Medulla oblongata (tissue), 1 donor: ENCODE data around the gene ARHGAP15.

Experiments
- DNase-seq: peaks from one replicate; pipeline ENCODE4 v3.0.0-alpha.2; 2015; ENCODE audit errors: extremely low spot score

ARHGAP15 gene

GRCh38 chr2:143623231-143623908 is 494.2 kb downstream of the ARHGAP15 start:
- DNase-seq, result no peak

DNA sequence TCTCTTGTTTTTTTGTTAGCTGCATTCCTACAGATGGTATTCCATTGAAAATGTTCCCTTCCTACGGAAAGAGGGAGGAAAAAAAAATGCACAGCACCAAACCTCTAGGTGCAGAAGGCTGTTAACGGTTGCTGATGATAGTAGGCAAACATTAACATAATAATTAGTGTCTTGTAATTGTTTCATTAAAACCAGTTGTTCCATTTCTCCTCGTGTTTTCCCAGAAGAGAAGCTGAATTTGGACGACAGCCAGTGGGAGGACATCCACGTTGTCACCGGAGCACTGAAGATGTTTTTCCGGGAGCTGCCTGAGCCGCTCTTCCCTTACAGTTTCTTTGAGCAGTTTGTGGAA is 494.7 kb downstream of the ARHGAP15 start:
- DNase-seq, result no peak

DNA sequence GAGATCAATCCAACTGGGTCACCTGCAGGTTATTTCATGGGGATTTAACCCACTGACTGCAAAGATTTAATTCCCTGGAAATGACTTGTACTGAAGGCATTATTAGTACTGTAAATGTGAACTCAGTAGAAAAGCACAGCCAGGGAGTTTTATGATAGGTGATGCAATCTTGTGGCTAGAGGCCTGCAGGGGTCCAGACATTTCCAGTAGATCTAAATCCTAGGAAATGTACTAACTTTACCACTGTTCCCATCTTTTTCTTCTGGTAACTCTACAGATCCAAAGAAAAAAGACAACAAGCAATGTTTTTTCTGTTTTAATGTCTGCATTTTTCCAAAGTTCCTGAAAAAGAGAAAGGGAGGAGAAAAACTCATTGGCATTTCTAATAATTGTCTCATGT is 500.1 kb downstream of the ARHGAP15 start:
- DNase-seq, result no peak

DNA sequence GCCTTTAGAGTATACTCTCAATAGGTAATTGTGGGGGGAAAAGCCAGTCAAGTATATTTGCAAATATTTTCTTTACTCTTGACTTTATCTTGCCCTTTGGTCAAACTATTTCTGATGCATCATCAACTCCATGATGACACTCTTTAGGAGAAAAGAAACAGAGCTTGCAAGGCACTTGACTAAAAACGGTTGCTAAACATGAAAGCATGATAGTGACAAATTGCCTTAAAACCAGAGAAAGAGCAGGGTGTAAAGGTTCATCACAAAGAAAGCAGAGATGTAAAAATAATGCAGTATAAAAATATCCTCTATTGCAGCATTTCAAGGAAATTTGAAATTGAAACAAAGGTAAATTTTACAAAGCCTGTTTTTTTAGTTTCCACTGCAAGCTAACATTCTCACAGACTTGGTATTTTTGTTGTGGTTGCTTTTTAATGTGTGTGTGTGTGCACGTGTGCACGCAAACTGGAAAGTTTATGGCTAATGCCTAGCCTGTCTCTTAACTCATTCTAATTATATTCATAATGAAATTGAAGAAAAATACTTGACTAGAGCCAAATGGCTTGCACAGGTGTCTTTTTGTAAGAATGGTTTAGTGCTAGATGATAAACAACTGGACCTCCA is 503.6 kb downstream of the ARHGAP15 start:
- DNase-seq, result no peak

- no peak for DNase-seq
These were observed 504.2 kb downstream of the ARHGAP15 start for GRCh38 chr2:143633419-143633818.

DNA sequence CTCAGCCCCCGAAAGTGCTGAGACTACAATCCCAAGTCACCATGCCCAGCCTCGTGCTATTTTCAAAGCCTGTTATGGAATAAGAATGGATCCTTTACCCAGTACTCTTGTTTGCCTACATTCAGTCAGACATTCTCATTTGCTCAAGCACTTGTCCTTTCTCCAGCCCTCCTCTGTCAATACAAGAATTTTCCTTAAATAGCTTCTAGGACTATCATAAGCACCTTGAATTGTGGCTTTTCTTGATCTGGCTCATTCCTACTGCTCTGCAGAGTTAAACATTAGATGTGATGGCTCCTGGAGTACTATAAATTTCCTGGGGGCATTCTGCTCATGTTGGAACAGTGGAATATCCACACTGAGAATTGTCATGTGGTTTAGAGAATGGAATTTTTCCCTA is 506.1 kb downstream of the ARHGAP15 start:
- no peak for DNase-seq

DNA sequence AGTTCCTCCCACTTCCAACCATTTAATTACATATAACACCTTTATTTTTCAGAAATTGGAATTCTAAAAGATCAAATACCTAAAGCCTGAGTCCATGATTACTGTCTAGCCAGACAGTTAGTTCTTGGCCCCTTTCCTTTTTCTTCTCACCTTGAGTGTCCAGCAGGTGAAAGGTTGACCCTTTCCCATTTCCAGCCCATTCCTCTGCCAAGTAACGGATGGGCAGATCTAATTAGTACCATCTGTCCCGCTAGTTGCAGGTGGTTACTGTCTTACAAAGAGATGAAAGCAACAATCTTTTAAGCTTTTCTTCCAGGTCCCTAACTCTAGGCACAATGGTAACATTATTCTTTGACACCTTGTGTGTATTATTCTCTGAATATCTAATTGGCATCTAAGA is 506.7 kb downstream of the ARHGAP15 start:
- DNase-seq, result no peak

DNA sequence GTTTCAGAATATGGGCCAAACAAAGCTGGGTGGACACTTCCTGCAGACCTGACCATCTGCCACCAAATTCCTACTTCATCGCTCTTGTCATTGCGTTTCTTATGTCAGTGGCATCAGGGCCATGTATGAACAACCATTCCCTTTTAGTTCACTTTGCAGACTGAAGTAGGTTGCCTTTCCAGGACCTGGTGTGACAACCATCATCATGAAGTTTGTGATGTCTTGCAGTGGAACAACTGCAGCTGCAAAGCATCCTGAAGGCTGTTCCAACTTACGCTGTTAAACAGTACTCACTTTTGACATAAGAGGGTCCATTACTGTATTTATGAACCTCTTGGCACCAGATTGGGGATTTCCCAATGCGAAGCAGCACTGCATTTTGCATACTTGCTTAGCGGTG is 511.6 kb downstream of the ARHGAP15 start:
- no peak for DNase-seq

DNA sequence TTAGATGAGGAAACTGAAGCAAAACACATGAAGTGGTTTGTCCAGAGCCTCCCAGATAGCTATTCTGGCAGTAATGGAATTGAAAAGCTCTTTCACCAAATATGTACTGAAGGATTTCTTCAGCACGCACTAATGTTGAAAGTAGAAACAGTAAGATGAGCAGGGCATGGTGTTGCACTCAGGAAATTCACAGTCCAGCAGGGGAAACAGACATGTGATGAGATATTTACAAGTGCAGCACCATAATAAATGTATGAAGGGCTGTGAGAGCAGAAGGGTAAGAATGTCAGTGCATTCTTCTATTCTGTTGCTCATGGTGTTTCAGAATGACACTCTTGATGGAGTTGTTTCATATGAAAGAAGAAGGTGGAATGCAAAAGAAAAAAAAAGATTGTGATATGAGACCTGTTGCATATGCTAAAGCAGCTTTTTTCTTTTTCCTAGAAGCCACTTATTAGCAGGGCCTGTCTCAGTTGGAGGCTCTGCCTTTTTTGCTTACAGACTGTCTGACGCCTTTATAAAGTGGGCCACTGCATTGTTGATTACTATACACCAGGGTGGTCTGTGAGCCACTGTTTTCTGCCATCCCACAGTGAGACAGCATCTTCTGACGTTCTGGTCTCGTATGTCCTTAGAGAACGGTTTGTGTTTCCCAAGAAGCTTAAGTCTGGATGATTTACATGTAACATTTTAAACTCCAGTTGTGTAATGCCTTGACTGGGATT is 516.9 kb downstream of the ARHGAP15 start:
- no peak for DNase-seq

GRCh38 chr2:143649226-143649740 is 520.1 kb downstream of the ARHGAP15 start:
- DNase-seq, result no peak

DNA sequence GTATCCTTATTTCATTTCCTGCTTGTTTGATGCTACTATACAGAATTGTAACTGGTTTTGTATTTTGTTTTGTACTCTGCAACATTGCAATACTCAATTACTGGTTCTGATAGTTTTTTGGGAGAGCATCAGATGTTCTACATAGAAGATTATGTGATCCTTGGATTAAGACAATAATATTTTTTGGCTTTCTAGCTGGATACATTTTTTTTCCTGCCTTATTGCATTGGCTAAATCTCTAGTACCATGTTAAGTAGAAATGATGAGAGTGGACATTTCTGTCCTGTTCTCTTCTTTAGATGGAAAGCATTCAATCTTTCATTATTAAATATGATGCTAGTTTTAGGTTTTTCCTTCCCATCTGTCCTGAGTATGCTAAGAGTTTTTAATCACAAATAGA is 523.5 kb downstream of the ARHGAP15 start:
- no peak for DNase-seq

- DNase-seq, result peak; percentile 41
These were observed 539.0 kb downstream of the ARHGAP15 start for GRCh38 chr2:143668234-143668633.

DNA sequence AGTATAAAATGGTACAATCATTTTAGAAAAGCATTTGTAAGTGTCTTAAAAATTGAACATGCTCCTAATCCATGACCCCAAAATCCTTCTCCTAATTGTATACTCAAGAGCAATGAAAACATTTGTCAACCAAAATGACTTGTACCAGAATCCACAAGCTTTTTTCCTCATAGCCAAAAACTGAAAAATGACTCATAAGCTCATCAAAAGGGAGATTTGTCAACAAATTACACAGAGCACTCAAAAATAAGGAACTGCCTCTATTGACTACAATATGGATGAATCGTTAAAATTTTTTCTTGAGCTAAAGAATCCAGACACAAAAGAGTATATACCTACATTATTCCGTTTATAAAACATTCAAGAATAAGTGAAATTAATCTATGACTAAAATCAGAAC is 544.8 kb downstream of the ARHGAP15 start:
- DNase-seq, result no peak

- no peak for DNase-seq
These were observed 545.8 kb downstream of the ARHGAP15 start for GRCh38 chr2:143675021-143675420.

GRCh38 chr2:143679617-143680016 is 550.4 kb downstream of the ARHGAP15 start:
- no peak for DNase-seq

- DNase-seq, result no peak
These were observed 551.7 kb downstream of the ARHGAP15 start for GRCh38 chr2:143680885-143681405.

DNA sequence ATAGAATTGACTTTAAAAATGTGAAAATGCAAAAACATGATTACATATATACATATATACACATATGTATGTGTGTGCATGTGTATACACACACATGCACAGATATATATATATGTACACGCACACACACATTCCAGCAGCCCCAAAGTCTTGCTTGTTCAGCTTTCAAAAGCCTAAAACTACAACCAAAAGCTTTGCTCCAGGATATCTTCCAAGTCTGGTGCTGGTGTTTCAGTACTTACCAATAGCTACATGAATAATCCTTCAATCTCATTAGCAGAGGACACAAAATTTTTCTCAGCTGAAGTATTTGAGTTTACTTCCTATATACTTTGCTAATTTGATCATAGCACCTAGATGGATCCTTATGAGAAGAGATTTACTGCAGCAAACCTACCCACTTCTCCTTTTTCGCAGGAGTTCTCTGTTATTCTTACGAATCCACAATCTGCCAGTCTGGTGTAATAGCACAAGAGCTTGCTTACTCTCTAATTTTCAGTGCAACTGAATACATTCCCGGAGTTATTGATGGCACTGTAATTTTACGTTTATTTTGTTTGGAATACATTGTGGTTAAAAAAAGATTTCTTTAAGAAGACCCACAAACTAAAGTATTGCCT is 553.3 kb downstream of the ARHGAP15 start:
- DNase-seq, result no peak

DNA sequence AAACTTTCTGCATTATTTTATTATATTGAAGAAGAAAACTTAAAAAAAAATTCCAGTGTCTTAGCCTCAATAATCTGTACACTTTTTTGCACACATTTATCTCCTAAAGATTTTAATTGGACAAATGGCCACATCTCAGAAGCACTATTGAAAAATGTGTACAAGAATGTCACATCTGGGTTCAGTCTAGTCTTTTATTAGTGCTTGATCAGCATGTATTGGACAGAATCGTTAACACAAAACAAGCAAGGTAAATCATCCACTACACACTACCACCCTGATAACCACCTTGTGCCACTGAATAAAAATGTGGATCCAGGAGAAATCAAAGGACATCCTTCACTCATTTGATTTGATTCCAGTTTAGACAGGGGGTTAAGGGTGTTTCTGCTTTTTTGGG is 554.8 kb downstream of the ARHGAP15 start:
- DNase-seq, result no peak

DNA sequence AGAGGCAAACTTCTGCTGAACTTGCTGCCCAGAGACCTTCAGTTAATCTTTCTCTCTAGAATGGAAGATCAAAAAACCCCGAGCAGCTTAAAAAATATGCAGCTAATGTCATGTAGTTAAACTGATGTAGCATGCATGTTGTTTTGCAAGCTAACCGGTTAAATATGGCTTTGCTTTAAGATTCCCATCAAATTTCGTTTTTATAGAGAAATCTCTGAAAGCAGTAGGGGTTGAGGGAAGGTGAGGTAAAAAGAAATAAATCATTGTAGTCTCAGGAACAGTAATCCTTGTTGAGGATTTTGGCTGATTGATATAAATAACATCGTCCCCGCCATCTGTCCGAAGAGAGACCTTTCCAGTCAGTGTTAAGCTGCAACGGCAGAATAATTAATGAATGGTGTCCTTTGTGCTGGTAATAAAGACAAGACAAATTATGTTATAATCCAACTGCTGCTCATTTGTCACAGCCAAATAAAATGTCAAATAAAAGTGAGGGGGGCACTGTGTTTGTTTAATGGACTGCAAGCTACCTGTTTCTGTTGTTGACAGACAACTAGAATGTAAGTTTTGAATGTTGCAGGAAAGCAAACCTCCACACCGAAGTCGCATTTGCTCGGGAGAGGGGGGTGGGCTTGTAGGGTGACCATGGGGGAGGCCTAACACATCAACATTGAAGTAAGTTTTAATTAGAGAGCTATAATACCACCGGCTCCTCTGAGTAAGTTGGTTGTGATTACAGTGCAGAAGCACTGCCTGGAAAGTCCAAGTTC is 555.5 kb downstream of the ARHGAP15 start:
- peak; percentile 35 for DNase-seq

DNA sequence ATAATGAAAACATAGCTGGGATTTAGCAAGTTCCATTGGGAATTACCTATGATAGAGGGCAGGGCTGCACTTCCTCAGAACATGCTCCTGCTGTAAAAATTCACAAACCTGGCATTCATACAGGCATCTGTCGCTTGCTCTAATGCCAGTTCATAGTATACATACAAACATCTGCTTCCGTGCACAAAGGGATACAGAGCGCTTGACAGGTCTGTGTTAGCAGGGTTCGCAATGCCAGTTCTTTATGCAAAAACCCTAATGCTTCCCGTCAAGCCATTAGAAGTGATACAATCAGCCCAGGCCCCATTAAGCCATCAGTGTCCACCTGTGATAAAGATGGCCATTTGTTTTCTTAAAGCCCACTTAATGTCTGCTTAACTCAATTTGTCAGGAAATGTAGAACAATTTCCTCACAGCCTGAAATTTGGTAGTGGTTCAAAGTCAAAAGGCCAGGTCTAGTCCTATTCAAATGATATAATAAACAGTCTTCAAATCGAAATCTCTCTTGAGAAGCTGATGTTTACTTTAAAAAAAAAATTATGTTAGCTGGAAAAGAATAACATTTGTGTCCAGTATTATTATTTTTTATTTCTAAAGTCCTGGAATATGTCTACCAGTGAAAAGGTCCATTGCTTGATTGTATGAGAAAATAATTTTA is 556.3 kb downstream of the ARHGAP15 start:
- DNase-seq, result no peak

DNA sequence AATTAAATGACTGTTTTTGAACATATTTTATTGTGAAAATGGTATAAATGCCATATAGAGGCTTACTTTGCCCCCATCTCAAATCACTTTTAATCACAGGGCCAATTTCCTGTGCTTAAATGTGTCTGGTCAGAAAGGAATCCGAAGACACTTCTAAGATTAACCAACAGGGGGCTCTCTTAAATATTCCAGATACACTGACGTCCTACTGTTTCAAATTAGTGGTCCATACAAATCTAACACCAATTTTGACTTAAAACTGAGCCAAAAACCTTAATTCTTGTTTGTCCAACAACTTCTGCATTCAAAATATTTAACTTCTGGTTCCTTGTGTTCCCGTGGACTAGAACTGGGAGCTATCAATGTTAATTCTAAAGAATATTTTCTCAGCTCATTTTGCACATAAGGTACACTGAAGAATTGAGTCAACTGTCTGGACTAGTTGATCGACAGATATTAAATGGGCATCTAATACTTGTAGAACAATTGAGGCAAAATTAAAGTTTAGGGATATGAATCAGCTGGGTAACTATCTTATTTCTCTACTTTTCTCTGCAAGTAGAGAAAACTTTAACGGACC is 557.5 kb downstream of the ARHGAP15 start:
- DNase-seq, result peak; percentile 61
